ENCODE data around the gene SGCG.
"Not testable (repeated sequence)": the region's sequence is repeated elsewhere in the genome, so short reads cannot be mapped to it uniquely, and the experiment has no call there.

The SGCG gene

GRCh38 chr13:23180711-23181110, at the start of gene SGCG:
Gene SGCG (plus strand): TSS chr13:23180979. CDS start chr13:23203695, 22,716 bp downstream.
- DNase-seq (ENCODE audit: low spot score), result no peak

- no peak for DNase-seq (ENCODE audit: low spot score)
These were observed 46.2 kb upstream of the SGCG start for GRCh38 chr13:23134542-23134941.

- no peak for DNase-seq (ENCODE audit: low spot score)
These were observed 40.3 kb upstream of the SGCG start for GRCh38 chr13:23140492-23140891.

- no peak for DNase-seq (ENCODE audit: low spot score)
These were observed 38.8 kb upstream of the SGCG start for GRCh38 chr13:23141964-23142363.

- not testable (repeated sequence) for DNase-seq (ENCODE audit: low spot score)
These were observed 38.2 kb upstream of the SGCG start for GRCh38 chr13:23142607-23143006.

- DNase-seq (ENCODE audit: low spot score), result no peak
These were observed 36.3 kb upstream of the SGCG start for GRCh38 chr13:23144431-23144830.

GRCh38 chr13:23146006-23146405, 34.8 kb upstream of the SGCG start:
- DNase-seq (ENCODE audit: low spot score), result no peak

- peak; percentile 24 for DNase-seq (ENCODE audit: low spot score)
These were observed 33.8 kb upstream of the SGCG start for GRCh38 chr13:23146811-23147625.

GRCh38 chr13:23147827-23148226, 33.0 kb upstream of the SGCG start:
- DNase-seq (ENCODE audit: low spot score), result no peak

GRCh38 chr13:23157781-23158180, 23.0 kb upstream of the SGCG start:
- DNase-seq (ENCODE audit: low spot score), result no peak

- no peak for DNase-seq (ENCODE audit: low spot score)
These were observed 21.5 kb upstream of the SGCG start for GRCh38 chr13:23159205-23159759.

GRCh38 chr13:23159760-23160637, 20.8 kb upstream of the SGCG start:
- no peak for DNase-seq (ENCODE audit: low spot score)

- no peak for DNase-seq (ENCODE audit: low spot score)
These were observed 19.9 kb upstream of the SGCG start for GRCh38 chr13:23160638-23161480.

- no peak for DNase-seq (ENCODE audit: low spot score)
These were observed 19.3 kb upstream of the SGCG start for GRCh38 chr13:23161481-23161825.

- DNase-seq (ENCODE audit: low spot score), result no peak
These were observed 4.9 kb upstream of the SGCG start for GRCh38 chr13:23175920-23176319.

- no peak for DNase-seq (ENCODE audit: low spot score)
These were observed 1.4 kb downstream of the SGCG start for GRCh38 chr13:23182142-23182541.

- no peak for DNase-seq (ENCODE audit: low spot score)
These were observed 2.5 kb downstream of the SGCG start for GRCh38 chr13:23183292-23183691.

- no peak for DNase-seq (ENCODE audit: low spot score)
These were observed 4.8 kb downstream of the SGCG start for GRCh38 chr13:23185542-23185941.

GRCh38 chr13:23201870-23202269, 21.1 kb downstream of the SGCG start:
- DNase-seq (ENCODE audit: low spot score), result no peak

- DNase-seq (ENCODE audit: low spot score), result no peak
These were observed 21.6 kb downstream of the SGCG start for GRCh38 chr13:23202383-23202782.

GRCh38 chr13:23203516-23203915, 22.7 kb downstream of the SGCG start:
- DNase-seq (ENCODE audit: low spot score), result peak; percentile 59

- DNase-seq (ENCODE audit: low spot score), result no peak
These were observed 25.0 kb downstream of the SGCG start for GRCh38 chr13:23205807-23206206.
